Measurements from ENCODE around the gene ZMPSTE24.

GRCh38 chr1:40244138-40244744, 13.8 kb upstream of the ZMPSTE24 start:
- no peak for TF ChIP-seq EP300 (conservative IDR thresholded peaks at IDR 0.05; ENCODE audit: poor library complexity, severe bottlenecking)
- no peak for TF ChIP-seq CTCF (IDR thresholded peaks at IDR 0.05; ENCODE audit: poor library complexity, severe bottlenecking)
- TF ChIP-seq EZH2 (IDR thresholded peaks at IDR 0.05; ENCODE audit: borderline replicate concordance, insufficient read depth, low read length, poor library complexity, severe bottlenecking) = no peak
- TF ChIP-seq POLR2AphosphoS5 (IDR thresholded peaks at IDR 0.05) = no peak
- TF ChIP-seq SMC3 (conservative IDR thresholded peaks at IDR 0.05; ENCODE audit: poor library complexity) = no peak
- no peak for TF ChIP-seq MXI1 (conservative IDR thresholded peaks at IDR 0.05; ENCODE audit: poor library complexity, severe bottlenecking)
- no peak for TF ChIP-seq REST (IDR thresholded peaks at IDR 0.05; ENCODE audit: borderline replicate concordance)
- no peak for TF ChIP-seq TAF1 (IDR thresholded peaks at IDR 0.05; ENCODE audit: low read depth)

Data from neural cell (in vitro differentiated cells).